Kidney capillary endothelial cell (primary cell): ENCODE measurements around the gene IQCH.
"Not testable (repeated sequence)": the region's sequence is repeated elsewhere in the genome, so short reads cannot be mapped to it uniquely, and the experiment has no call there.

Experiments used
- DNase-seq: peaks from one replicate; pipeline ENCODE4 v3.0.0-alpha.2; 2018; ENCODE audit warnings: low spot score

Gene IQCH

GRCh38 chr15:67246606-67247005 lies 8.0 kb upstream of the IQCH start:
- not testable (repeated sequence) for DNase-seq

GRCh38 chr15:67248011-67248505 lies 6.5 kb upstream of the IQCH start:
- DNase-seq = no peak

- DNase-seq = no peak
Measured at GRCh38 chr15:67249830-67250229, 4.8 kb upstream of the IQCH start.

- DNase-seq = no peak
Measured at GRCh38 chr15:67251318-67251717, 3.3 kb upstream of the IQCH start.

GRCh38 chr15:67253101-67253500 lies 1.5 kb upstream of the IQCH start:
- no peak for DNase-seq

- DNase-seq = peak; percentile 14
Measured at GRCh38 chr15:67253549-67254237, 893 bp upstream of the IQCH start.

- DNase-seq = no peak
Measured at GRCh38 chr15:67256051-67256450, 1.5 kb downstream of the IQCH start.

- not testable (repeated sequence) for DNase-seq
Measured at GRCh38 chr15:67258412-67258811, 3.8 kb downstream of the IQCH start.

- no peak for DNase-seq
Measured at GRCh38 chr15:67259379-67259778, 4.8 kb downstream of the IQCH start.

GRCh38 chr15:67259806-67260205 lies 5.2 kb downstream of the IQCH start:
- DNase-seq = no peak

GRCh38 chr15:67266870-67267269 lies 12.3 kb downstream of the IQCH start:
- DNase-seq = no peak

- no peak for DNase-seq
Measured at GRCh38 chr15:67267440-67267839, 12.9 kb downstream of the IQCH start.

- DNase-seq = no peak
Measured at GRCh38 chr15:67267951-67268941, 13.7 kb downstream of the IQCH start.

- no peak for DNase-seq
Measured at GRCh38 chr15:67274236-67274635, 19.6 kb downstream of the IQCH start.

- no peak for DNase-seq
Measured at GRCh38 chr15:67276666-67277065, 22.1 kb downstream of the IQCH start.

- DNase-seq = no peak
Measured at GRCh38 chr15:67280217-67280616, 25.6 kb downstream of the IQCH start.

- no peak for DNase-seq
Measured at GRCh38 chr15:67281714-67282113, 27.1 kb downstream of the IQCH start.

- DNase-seq = not testable (repeated sequence)
Measured at GRCh38 chr15:67285625-67286024, 31.0 kb downstream of the IQCH start.

GRCh38 chr15:67286400-67286799 lies 31.8 kb downstream of the IQCH start:
- DNase-seq = not testable (repeated sequence)

- DNase-seq = no peak
Measured at GRCh38 chr15:67290319-67290718, 35.7 kb downstream of the IQCH start.

- DNase-seq = no peak
Measured at GRCh38 chr15:67296188-67296587, 41.6 kb downstream of the IQCH start.

GRCh38 chr15:67296684-67297083 lies 42.1 kb downstream of the IQCH start:
- no peak for DNase-seq
